ENCODE measurements around the gene CPED1. TPM values are rescaled to one million over a fixed set of nuclear protein-coding genes. Genes with fewer than 3 reads are reported as not detected.
A peak's percentile ranks its signal among the peaks of the same experiment; 100 is the strongest.

CPED1 gene
- total RNA-seq, 2 experiments from 2014 or later, result not detected

DNA sequence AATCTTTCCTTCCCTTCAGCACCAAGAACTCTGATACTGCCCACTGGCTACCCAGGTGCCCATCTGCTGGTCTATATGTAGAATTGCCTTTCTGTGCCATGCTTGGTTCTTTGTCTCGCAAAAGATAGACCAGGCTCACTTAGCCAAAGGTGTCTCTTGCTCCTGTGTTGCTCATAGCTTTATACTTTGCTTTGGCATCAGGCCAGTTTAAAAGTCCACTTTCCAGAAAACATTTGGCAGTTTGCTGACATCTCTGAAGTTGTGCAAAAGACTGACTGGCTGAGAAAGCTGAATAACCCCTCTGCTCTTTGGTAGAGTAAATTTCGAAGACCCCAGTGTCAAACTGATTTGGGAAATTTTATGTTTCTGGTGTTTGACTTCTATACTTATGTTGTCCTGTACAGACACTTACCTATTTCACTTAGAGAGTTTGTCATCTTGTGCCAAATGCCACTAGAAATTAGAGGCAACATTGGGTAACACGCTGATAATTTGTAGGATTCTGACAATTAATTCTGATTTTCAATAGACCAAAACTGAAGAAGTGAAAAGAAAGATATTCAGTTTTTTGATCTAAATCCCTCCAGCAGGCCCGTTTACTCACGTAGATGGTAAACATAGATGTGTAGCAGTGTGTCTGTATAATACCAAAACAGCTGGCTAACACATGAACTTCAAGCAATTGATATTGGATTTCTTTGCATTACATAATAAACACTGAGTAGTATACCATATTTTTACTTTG is 91.1 kb downstream of the CPED1 start:
- Mint-ChIP-seq H3K4me1 (ENCODE audit: low read depth) (no peaks in the 10 kb centered on the region), H3K4me3 (no peak overlapping the region), H3K27me3 (peaks cover 4% of the 10 kb centered on the region), H3K9me3 (no peaks in the 10 kb centered on the region), H3K36me3 (ENCODE audit: low read depth) (no peaks in the 10 kb centered on the region), H3K27ac (no peak overlapping the region)
- TF ChIP-seq, protein P1, sequence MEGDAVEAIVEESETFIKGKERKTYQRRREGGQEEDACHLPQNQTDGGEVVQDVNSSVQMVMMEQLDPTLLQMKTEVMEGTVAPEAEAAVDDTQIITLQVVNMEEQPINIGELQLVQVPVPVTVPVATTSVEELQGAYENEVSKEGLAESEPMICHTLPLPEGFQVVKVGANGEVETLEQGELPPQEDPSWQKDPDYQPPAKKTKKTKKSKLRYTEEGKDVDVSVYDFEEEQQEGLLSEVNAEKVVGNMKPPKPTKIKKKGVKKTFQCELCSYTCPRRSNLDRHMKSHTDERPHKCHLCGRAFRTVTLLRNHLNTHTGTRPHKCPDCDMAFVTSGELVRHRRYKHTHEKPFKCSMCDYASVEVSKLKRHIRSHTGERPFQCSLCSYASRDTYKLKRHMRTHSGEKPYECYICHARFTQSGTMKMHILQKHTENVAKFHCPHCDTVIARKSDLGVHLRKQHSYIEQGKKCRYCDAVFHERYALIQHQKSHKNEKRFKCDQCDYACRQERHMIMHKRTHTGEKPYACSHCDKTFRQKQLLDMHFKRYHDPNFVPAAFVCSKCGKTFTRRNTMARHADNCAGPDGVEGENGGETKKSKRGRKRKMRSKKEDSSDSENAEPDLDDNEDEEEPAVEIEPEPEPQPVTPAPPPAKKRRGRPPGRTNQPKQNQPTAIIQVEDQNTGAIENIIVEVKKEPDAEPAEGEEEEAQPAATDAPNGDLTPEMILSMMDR (IDR thresholded peaks at IDR 0.05), result no peak
- intact Hi-C loops (cut with micrococcal nuclease), result no loop called here
- ChIA-PET CTCF (interaction anchor here (1.0 to 1.2 kb wide), 2 partner anchors 52 to 93 kb away, joined by 3 read pairs; no protein-coding TSS in a partner anchor), POLR2A (interaction anchor here (0.5 kb wide), 1 partner anchor 122 kb away, joined by 5 read pairs; no protein-coding TSS in a partner anchor)
- ATAC-seq (no peak), DNase-seq (no peak)

DNA sequence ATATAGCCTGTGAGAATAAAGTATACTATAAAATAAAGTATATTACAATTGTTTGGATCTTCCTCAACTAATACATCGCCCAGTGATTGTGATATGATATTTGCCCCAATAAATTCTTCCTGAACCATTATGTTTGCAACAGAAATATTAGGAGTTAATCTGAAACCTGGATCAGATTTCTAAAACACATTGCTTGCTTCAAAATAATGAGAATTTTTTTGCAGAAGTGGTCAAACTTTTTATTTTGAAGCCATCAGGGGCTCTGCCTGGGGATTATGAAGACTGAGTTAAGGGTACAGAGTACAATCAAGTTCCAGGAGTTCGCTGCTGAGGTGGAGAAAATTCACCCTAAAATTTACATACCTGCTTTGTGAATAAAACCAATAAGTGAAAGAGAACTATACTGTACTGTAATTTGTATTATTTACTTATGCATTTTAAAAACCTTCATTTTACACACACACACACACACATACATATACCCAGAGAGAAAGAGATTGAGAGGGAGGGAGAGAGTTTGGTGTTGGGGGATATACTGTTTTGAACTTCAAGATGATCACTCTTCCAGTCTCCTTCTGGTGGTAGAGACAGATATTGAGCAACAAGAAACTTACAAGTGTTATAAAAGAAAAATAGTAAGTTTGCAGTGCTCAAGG is 91.9 kb downstream of the CPED1 start:
- ChIA-PET CTCF (interaction anchor here (1.0 to 3.5 kb wide), 9 partner anchors 8 to 281 kb away, joined by 3 to 38 read pairs (median 4); partner anchors contain the start of gene CPED1), POLR2A (interaction anchor here (0.5 kb wide), 1 partner anchor 122 kb away, joined by 5 read pairs; no protein-coding TSS in a partner anchor)
- Mint-ChIP-seq H3K4me3 (no peak overlapping the region), H3K27ac (no peak overlapping the region), H3K4me1 (ENCODE audit: low read depth) (no peaks in the 10 kb centered on the region), H3K9me3 (no peaks in the 10 kb centered on the region), H3K27me3 (peaks cover 3% of the 10 kb centered on the region), H3K36me3 (ENCODE audit: low read depth) (no peaks in the 10 kb centered on the region)
- DNase-seq (no peak), ATAC-seq (no peak)
- intact Hi-C loops (cut with micrococcal nuclease), result no loop called here
- TF ChIP-seq, protein P1 (IDR thresholded peaks at IDR 0.05), result no peak

- H3K4me1 Mint-ChIP-seq (ENCODE audit: low read depth), result no peaks in the 10 kb centered on the region
Observed at GRCh38 chr7:121080913-121081326, 92.4 kb downstream of the CPED1 start.

DNA sequence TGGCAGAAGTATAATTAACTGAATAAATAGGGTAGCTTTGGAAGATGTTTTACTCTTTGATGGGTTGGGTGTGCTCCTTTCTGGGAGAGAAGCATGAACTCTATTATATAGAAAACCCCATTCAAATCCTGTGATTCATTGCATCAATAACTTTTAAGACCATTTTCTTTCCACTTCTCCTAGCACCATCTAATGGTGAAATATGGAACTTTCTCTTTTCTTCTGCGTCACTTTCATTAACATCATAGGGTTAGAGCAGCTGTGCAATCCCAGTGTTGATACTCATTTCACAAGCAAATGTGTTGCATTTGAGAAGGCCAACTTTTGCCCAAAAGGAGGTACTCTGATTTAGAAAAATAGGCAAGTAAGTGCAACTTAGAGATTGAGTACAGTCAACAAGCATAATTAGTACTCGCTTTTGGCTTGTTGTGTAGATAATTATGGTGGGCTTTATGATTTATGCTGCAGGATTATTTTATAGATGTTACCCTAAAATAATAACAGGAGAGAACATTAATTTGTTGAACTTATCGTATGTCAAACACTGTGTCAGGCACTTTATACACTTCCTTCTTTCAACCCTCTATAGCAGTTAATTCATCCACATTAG is 92.9 kb downstream of the CPED1 start:
- intact Hi-C loops (cut with micrococcal nuclease), result loop anchor here (1.0 kb wide), 2 partner anchors 94 to 275 kb away; no protein-coding TSS in a partner anchor
- Mint-ChIP-seq H3K4me1 (ENCODE audit: low read depth) (no peaks in the 10 kb centered on the region), H3K27me3 (peaks cover 3% of the 10 kb centered on the region), H3K9me3 (no peaks in the 10 kb centered on the region), H3K4me3 (no peak overlapping the region), H3K27ac (no peak overlapping the region), H3K36me3 (ENCODE audit: low read depth) (no peaks in the 10 kb centered on the region)
- TF ChIP-seq, protein P1 (IDR thresholded peaks at IDR 0.05), result peak; percentile 71
- POLR2A ChIA-PET, result no interaction called here
- no peak for DNase-seq
- peak; percentile 80 for ATAC-seq
- CTCF ChIA-PET, result interaction anchor here (0.9 to 3.5 kb wide), 13 partner anchors 9 to 433 kb away, joined by 3 to 38 read pairs (median 4); partner anchors contain the start of gene CPED1

More at GRCh38 chr7:121080913-121081326, 92.4 kb downstream of the CPED1 start:
- H3K27me3 Mint-ChIP-seq, result peaks cover 3% of the 10 kb centered on the region
- H3K27ac Mint-ChIP-seq, result no peak overlapping the region
- DNase-seq (no peak), ATAC-seq (no peak)
- no peak overlapping the region for H3K4me3 Mint-ChIP-seq
- intact Hi-C loops (cut with micrococcal nuclease), result loop anchor here (1.0 kb wide), 2 partner anchors 94 to 275 kb away; no protein-coding TSS in a partner anchor
- TF ChIP-seq, protein P1 (IDR thresholded peaks at IDR 0.05), result no peak
- ChIA-PET POLR2A (no interaction called here), CTCF (interaction anchor here (0.9 to 3.5 kb wide), 10 partner anchors 9 to 289 kb away, joined by 3 to 38 read pairs (median 5); partner anchors contain the start of gene CPED1)
- H3K9me3 Mint-ChIP-seq, result no peaks in the 10 kb centered on the region
- H3K36me3 Mint-ChIP-seq (ENCODE audit: low read depth), result no peaks in the 10 kb centered on the region

Measured in activated CD8-positive, alpha-beta T cell treated with anti-CD3 and anti-CD28 coated beads for 36 hours (primary cell).